SK-N-MC (cell line): Measurements from ENCODE around the gene OSGIN1.

Experiments used
- EZH2 ChIP-seq: fragments of 200-600 bp; sonication (generic); IDR thresholded peaks from one replicate; pipeline ENCODE4 v1.6.1; 2017; ENCODE audit warnings: antibody characterized with exemption
- POLR2AphosphoS5 ChIP-seq: IDR thresholded peaks from 2 replicates; pipeline ENCODE4 v1.6.1; 2012; ENCODE audit warnings: mild to moderate bottlenecking, low read depth, low read length, borderline replicate concordance

DNA sequence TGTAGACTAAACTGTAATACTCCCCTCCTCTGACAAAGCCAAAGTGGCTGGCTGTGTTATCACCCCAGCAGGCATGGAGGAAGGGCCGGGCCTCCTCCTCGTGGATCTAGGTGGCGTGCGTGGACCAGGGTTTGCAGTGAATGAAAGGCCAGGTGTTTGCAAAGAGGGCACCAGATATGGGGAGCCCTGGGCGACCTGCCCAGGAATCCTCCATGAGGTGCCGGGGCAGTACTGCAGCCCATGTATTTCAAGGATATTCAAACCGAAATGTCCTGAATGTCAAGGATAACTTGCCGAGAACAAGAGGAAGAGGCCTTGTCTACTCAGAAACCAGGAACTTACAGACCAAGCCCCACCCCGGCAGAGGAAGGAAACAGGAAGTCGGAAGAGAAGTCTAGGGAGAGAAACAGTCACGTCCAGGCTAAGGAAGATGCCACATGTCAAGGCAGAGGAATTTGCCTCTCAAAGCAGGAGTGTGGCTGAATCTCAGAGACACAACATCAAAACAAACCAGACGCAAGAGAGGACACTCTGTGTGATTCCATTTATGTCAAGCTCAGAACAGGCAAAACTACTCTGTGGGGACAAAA is 13.7 kb upstream of the OSGIN1 start:
- TF ChIP-seq EZH2 (no peak), POLR2AphosphoS5 (no peak)
